Endothelial cell of umbilical vein (primary cell): ENCODE data around the gene ARHGAP28. TPM values are rescaled to one million over a fixed set of nuclear protein-coding genes. Genes with fewer than 3 reads are reported as not detected.

Source experiments
- BruUV-seq: library from RNA; stranded (reverse); fragments of 400-500 nt; replicated peaks from 2 replicates; lab custom pipeline; 2021; lab: Mats Ljungman, UMichigan
- CTCF ChIA-PET: fragments of 300-600, 350-600 bp; sonication (Branson Sonifier 250); formaldehyde crosslinking; loops from one replicate; lab custom pipeline; 2021; ENCODE audit warnings: antibody characterized with exemption, inconsistent platforms; lab: Charles Lee
- POLR2A ChIA-PET: fragments of 300-600, 350-600 bp; sonication (Branson Sonifier 250); formaldehyde crosslinking; loops from one replicate; lab custom pipeline; 2021; ENCODE audit warnings: antibody characterized with exemption, inconsistent platforms; lab: Charles Lee
- DNase-seq: peaks from one replicate; pipeline ENCODE4 v3.0.0-alpha.2; 2011; ENCODE audit warnings: low read depth, low spot score
- FAIRE-seq: peaks from 2 replicates; lab custom pipeline; 2011; peaks lifted over from hg19 to GRCh38; lab: Jason Lieb, UNC
- H2AFZ ChIP-seq: 2 replicates; pipeline ENCODE4 v1.6.0; 2012; ENCODE audit warnings: low read depth, low read length, control low read depth, inconsistent platforms
- H3K27ac ChIP-seq: 2 replicates; pipeline ENCODE4 v1.5.1; 2011; ENCODE audit warnings: low read depth, mild to moderate bottlenecking, control low read depth, low read length, moderate library complexity; ENCODE audit not compliant: insufficient read depth
- H3K27me3 ChIP-seq, 2 experiments: 2 replicates each; pipeline versions ENCODE4 v1.6.0 to v1.6.1; 2011; ENCODE audit warnings: low read length in 2 of 2, mixed read lengths in 1 of 2; ENCODE audit not compliant: control insufficient read depth in 2 of 2, insufficient read depth in 2 of 2
- H3K36me3 ChIP-seq, 2 experiments: 2 replicates in 1 of 2; 3 replicates in 1 of 2; pipeline ENCODE4 v1.5.1; 2011; ENCODE audit warnings: low read length in 2 of 2, mild to moderate bottlenecking in 1 of 2, moderate library complexity in 1 of 2; ENCODE audit not compliant: control insufficient read depth in 2 of 2, insufficient read depth in 2 of 2; ENCODE audit errors: extremely low read depth in 1 of 2
- H3K4me1 ChIP-seq: 3 replicates; pipeline ENCODE4 v1.5.1; 2011; ENCODE audit warnings: mild to moderate bottlenecking, low read length; ENCODE audit not compliant: control insufficient read depth, insufficient read depth; ENCODE audit errors: extremely low read depth
- H3K4me2 ChIP-seq: 2 replicates; pipeline ENCODE4 v1.6.1; 2011; ENCODE audit warnings: low read length, control low read depth, mixed read lengths; ENCODE audit not compliant: insufficient read depth
- H3K4me3 ChIP-seq, 3 experiments: fragments of 200-600 bp in 1 of 3; sonication (generic), shearing (Covaris generic) in 1 of 3; replicated peaks in 1 of 3; 2 replicates each; pipeline ENCODE4 v1.5.1; 2011 to 2016; ENCODE audit warnings: control low read depth in 3 of 3, low read length in 3 of 3, mild to moderate bottlenecking in 2 of 3, inconsistent platforms in 1 of 3, low read depth in 1 of 3, moderate library complexity in 1 of 3; ENCODE audit not compliant: insufficient read depth in 1 of 3
- H3K79me2 ChIP-seq: 2 replicates; pipeline ENCODE4 v1.6.0; 2012; ENCODE audit warnings: low read length, inconsistent platforms; ENCODE audit not compliant: control insufficient read depth, insufficient read depth
- H3K9ac ChIP-seq: replicated peaks from 2 replicates; pipeline ENCODE3; 2011; ENCODE audit warnings: low read length, control low read depth; ENCODE audit not compliant: insufficient read depth; ENCODE audit errors: extremely low read depth
- H3K9me1 ChIP-seq: replicated peaks from 3 replicates; pipeline ENCODE4 v1.6.0; 2011; ENCODE audit warnings: mild to moderate bottlenecking, low read length; ENCODE audit not compliant: control insufficient read depth, insufficient read depth; ENCODE audit errors: extremely low read depth
- H3K9me3 ChIP-seq: replicated peaks from 2 replicates; pipeline ENCODE4 v1.5.1; 2012; ENCODE audit warnings: low read length, inconsistent platforms; ENCODE audit not compliant: control insufficient read depth, insufficient read depth
- H4K20me1 ChIP-seq: replicated peaks from 2 replicates; pipeline ENCODE3; 2011; ENCODE audit warnings: mild to moderate bottlenecking, low read length; ENCODE audit not compliant: control insufficient read depth, insufficient read depth; ENCODE audit errors: extremely low read depth
- CTCF ChIP-seq, 2 donors: IDR thresholded peaks; 1 replicate in 1 of 2; 2 replicates in 1 of 2; pipeline ENCODE4 v1.5.1; 2011; ENCODE audit warnings: low read length in 2 of 2, mild to moderate bottlenecking in 2 of 2, moderate library complexity in 2 of 2, control low read depth in 1 of 2, inconsistent platforms in 1 of 2, low read depth in 1 of 2; ENCODE audit not compliant: insufficient read depth in 1 of 2; ENCODE audit errors: extremely low read depth in 1 of 2
- EZH2 ChIP-seq: IDR thresholded peaks from 2 replicates; pipeline ENCODE4 v1.6.1; 2012; ENCODE audit warnings: borderline replicate concordance, low read depth, mild to moderate bottlenecking, moderate library complexity, low read length, inconsistent platforms; ENCODE audit not compliant: severe bottlenecking
- FOS ChIP-seq: IDR thresholded peaks from 2 replicates; pipeline ENCODE4 v1.6.1; 2011; ENCODE audit warnings: mild to moderate bottlenecking, low read length, moderate library complexity, borderline replicate concordance; ENCODE audit not compliant: insufficient read depth
- GATA2 ChIP-seq: IDR thresholded peaks from 2 replicates; pipeline ENCODE4 v1.7.0; 2011; ENCODE audit warnings: low read depth, mild to moderate bottlenecking, moderate library complexity, mixed read lengths, low read length; ENCODE audit not compliant: insufficient read length, insufficient read depth
- JUN ChIP-seq: IDR thresholded peaks from 2 replicates; pipeline ENCODE4 v1.6.1; 2011; ENCODE audit warnings: borderline replicate concordance, low read depth; ENCODE audit not compliant: insufficient read length, insufficient read depth
- POLR2A ChIP-seq: IDR thresholded peaks from 2 replicates; pipeline ENCODE4 v1.6.1; 2012; ENCODE audit warnings: low read depth, mild to moderate bottlenecking, control low read depth, low read length
- dilution Hi-C: fragments of 300-500 bp; cut with MboI; formaldehyde crosslinking; loops from one replicate; pipeline ENCODE4 v1.15.0; 2019; ENCODE audit warnings: low sequenced_read_pairs; ENCODE audit not compliant: extremely low pct_ligation_motif_present
- intact Hi-C: fragments of 100-400 bp; cut with micrococcal nuclease; formaldehyde crosslinking; loops from one replicate; pipeline ENCODE4 v1.10.0; 2022
- polyA plus RNA-seq, 4 experiments: library from polyadenylated mRNA; depleted of rRNA in 3 of 4; stranded (reverse) in 3 of 4; unstranded in 1 of 4; fragments of >200 nt; gene quantifications; 2 replicates each; pipeline versions ENCODE4 v1.2.1 to v1.2.3, GENCODE V29; 2011 to 2012; ENCODE audit warnings: missing spikeins in 1 of 4
- total RNA-seq: library from RNA; stranded (reverse); gene quantifications from 2 replicates; pipeline ENCODE4 v1.2.3, GENCODE V29; 2021

The ARHGAP28 gene
- total and polyA plus RNA-seq, 2 donors (not counting 3 experiments of a cell fraction or from before 2014, with no cell fraction given): 3.8 to 23.4 TPM

- BruUV-seq: no TSS peak
- CTCF ChIA-PET: no interaction called here
These were observed 219.0 kb downstream of the ARHGAP28 start for GRCh38 chr18:6948281-6949055.

More at GRCh38 chr18:6948281-6949055, 219.0 kb downstream of the ARHGAP28 start:
- Histone ChIP-seq H2AFZ (no peak overlapping the region), H3K4me2 (no peak overlapping the region), H4K20me1 (no peaks in the 10 kb centered on the region), H3K36me3 (no peaks in the 10 kb centered on the region), H3K4me3 (no peak overlapping the region), H3K9me3 (no peaks in the 10 kb centered on the region), H3K27ac (no peak overlapping the region), H3K4me1 (no peaks in the 10 kb centered on the region), H3K27me3 (no peaks in the 10 kb centered on the region), H3K9me1 (no peaks in the 10 kb centered on the region), H3K79me2 (no peaks in the 10 kb centered on the region), H3K9ac (no peak overlapping the region)
- TF ChIP-seq CTCF (IDR thresholded peaks at IDR 0.05; ENCODE audit: extremely low read depth in 1 of 2, insufficient read depth in 1 of 2, low read depth in 1 of 2, low read length in 2 of 2) (no peak), FOS (no peak), EZH2 (no peak), JUN (no peak), POLR2A (no peak), GATA2 (no peak)
- POLR2A ChIA-PET: no interaction called here
- no peak for DNase-seq
- no peak for FAIRE-seq
- intact Hi-C loops: no loop called here
- dilution Hi-C loops: no loop called here
